Stimulated activated CD8-positive, alpha-beta memory T cell treated with anti-CD3 and anti-CD28 coated beads, Interleukin-2, amount 100 ng/mL, for 1 hour (primary cell): Measurements from ENCODE around the gene TFCP2.

Source experiments
- DNase-seq, 2 donors: peaks; one replicate each; pipeline ENCODE4 v3.0.0-alpha.2; 2020; ENCODE audit warnings: low read depth in 2 of 2

TFCP2 gene

DNA sequence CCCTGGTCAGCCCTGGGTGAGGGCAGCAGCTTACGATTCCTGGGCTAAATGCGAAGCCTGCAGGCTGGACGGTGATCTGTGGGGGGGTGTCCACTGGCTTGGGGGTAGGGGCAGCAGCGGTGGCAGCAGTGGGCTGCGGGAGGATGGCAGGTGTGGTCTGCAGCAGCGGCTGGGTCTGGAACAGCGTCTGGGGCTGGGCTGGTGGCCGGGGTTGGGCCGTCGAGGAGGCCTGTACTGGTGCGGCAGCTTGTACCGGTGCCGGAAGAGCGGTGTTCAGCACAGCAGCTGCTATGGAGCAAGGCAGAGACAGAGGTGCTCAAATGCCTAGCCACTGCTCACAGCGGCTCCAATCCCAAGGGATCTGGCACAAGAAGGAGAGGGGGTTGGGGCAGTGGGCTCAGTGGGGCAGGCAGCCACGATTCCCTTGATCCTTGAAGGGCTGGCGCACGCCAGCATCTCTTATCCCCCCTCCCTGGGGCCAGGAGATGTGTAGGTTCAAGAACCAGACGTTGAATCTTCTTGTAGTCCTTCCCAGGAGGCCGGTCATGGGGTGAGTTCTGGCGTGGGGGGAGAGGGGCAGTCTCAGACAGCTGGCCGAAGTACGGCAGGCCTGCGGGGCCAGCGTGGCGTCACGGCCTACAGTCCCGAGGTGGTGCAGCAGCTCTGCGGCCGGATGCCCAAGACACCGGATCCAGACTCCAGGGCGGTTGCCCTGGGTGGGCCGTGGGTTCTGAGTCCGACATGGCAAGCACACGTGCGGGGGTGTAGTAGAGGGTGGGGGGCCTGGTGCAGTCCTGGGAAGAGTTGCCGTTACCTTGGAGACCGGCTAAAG, 25.0 kb upstream of the TFCP2 start:
- DNase-seq: no peak

DNA sequence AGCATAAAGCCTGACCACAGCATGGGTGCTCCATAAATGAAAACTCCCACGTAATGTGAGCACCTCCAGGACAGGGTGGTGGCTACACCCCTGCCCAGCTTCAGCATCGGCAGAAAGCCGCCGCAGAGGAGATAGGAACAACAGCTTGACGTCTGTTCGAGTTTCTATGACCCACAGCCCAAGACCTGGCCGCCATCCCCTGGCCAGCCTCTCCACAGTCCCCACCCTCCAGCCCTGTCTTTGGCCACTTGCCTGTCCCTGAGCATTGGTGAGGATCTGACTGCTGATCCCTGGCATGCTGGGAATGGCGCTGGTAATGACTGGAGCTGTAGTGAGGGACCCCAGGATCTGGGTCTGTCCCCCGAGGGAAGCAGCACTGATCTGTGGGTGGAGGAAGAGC, 23.6 kb upstream of the TFCP2 start:
- no peak for DNase-seq

DNA sequence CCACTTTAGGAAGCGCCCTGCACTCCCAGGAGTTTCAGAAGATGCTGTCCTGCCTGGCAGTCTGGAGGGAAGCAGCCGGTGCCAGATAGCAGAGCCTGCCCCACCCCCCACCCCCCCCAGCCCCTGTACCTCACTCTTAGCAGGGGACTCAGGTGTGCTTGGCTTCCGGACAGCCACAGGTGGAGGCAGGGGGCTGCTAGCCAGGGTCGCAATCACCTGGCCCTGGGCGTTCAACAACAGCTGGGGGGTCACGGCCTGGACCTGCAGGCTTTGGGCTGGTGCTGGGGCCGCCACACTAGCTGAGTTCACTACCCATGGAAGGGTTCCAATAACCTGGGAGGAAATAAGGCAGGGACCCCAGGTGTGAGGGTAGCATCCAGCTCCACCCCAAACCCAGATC, 22.9 kb upstream of the TFCP2 start:
- no peak for DNase-seq

DNA sequence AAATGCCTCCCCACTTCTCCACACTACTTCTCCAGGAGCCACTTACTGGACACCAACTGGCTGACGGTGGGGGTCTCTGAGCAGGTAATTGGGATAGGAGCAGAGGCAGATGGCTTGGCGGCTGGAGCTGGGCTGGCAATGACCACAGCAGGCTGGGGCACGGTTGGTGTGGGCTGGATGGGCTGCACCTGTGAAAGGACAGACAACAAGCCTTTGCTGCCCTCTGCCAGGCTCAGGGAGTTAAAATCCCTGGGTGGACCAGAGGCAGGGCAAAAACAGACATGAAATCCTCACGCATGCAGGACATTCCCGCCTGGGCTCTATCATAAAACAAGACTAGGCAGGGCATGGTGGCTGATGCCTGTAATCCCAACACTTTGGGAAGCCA, 19.3 kb upstream of the TFCP2 start:
- DNase-seq: no peak

DNA sequence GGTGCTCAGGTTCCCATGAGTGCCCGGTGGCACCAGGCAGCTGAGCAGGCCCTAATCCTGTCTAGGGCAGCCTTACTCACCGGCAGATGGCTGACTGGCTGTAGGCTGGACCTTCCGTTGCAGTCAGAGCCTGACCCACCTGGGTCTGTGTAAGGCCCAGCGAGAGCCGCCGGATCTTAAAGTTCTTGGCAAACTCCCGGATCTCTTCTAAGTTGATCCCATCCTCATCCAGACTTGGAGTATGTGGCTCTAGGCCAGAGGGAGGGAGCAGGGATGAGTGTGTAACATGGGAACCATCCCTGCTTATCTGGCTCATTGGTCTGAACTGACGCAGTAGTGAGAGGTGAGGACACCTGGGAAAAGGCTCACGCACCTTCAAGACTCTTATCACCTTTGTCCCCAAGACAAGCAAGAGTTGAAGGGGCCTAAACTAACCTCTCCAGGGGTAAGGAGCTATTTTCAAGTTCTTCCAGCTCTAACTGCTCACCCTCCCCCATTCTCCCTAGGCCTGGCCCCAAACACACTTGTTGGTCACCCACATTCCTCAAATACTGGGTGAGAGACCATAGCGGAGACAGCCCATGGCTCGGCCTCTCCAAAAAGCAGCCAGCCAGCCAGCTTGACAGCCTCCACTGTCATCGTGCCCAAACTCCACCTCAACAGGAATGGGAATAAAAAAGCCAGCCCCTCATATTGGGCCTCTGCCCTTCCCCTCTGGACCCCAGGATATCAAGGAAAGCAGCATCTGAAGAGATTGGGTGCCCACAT, 18.8 kb upstream of the TFCP2 start:
- DNase-seq: no peak

DNA sequence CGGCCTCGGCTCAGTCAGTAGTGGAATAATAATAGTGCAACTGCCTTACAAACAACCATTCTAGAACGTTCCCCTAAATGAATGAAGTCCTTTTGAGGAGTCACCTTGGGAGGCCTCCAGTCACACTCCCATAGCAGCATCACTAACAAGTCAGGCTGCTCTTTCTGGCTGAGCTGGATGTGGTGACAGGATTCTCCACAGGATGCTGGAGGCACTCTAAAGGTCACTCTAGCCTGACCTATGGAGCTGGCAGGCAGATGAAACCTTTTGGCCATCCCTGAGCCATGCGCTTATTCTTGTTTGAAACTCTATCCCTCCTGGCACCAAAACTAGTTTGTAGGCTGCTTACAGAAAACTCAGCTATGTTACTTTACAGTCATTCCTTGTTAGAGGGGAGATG, 17.9 kb upstream of the TFCP2 start:
- no peak for DNase-seq

DNA sequence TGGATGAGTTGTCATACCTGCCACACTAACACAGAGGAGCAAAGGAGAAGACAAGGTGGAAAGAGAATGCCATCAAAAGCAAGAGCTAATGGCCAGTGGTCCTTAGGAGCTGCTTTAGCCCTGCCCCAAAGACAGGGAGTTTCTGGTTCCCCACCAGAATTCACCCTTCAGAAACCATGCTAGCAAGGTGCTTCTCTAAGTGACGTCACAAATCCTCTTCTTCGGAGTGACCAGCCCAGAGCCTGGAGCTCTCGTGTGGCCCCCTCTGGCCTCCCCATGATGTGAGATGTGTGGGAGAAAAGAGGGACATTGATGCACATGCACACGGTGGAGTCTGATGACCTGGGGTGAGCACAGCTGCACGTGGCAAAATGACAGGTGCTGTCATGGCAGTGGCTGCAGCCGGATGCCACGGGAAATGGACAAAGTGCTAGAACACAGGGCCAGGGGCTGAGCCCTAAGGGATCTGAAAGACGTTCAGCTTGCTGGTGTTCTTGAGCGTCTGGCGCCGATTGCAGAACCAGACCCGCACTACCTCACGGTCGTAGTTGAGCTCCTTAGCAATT, 16.9 kb upstream of the TFCP2 start:
- DNase-seq: no peak

DNA sequence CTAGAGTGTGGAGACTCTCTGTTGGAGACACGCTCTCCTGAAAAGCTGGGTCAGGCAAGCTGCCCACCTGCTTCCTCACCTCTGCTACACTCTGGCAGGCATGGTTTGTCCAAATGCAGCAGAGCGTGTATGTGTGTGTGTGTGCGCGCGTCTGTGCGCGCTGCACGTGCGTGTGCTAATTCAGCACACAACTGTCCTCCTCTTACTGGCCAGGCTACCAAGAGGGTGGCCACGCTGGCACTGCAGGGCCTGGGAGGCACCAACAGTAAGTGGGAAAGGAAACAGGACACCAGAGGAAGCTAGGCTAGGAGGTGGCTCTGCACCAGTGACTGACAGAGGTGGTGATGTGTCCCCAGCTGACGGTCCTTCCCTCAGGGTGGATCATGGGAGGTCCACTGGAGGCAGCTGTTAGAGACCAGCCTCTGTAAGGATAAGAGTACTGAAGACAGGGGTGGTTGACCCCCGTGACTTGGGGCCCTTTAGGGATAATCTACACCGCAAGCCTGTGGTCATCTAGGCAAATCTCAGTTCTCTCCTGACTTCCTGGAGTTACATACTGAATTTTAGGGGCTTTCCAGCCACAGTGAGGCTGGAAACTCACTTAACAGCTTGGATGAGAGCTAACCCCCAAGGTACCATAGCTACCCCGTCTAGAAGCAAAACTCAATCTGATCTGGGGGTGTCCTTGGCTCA, 15.6 kb upstream of the TFCP2 start:
- no peak for DNase-seq

DNA sequence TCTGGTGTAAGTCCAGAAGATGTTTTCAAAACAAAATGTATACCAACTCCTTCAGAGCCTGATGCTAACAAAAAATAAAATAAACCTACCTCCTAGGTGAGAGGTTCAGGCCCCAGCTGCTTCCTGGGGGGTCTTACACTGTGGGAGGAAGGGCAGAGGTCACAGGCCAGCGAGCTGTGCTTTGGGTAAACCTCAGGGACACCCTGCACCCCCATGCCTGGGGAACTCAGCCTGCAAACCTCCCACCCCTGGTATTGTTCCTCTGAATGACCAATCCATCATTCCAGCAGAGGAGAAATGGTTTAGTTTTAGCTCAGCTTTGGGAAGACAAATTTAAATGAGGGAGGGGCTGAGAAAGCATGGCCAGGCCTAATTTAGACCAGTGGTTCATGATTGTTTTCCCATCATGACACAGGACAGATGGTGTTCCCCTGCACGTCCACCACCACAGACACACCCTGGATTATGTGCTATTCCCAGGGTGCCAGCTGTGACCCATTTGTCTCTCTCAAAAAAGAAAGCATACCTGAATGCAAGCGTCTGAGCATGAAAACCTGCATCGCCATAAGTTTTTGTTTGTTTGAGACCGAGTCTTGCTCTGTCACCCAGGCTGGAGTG, 14.5 kb upstream of the TFCP2 start:
- no peak for DNase-seq

DNA sequence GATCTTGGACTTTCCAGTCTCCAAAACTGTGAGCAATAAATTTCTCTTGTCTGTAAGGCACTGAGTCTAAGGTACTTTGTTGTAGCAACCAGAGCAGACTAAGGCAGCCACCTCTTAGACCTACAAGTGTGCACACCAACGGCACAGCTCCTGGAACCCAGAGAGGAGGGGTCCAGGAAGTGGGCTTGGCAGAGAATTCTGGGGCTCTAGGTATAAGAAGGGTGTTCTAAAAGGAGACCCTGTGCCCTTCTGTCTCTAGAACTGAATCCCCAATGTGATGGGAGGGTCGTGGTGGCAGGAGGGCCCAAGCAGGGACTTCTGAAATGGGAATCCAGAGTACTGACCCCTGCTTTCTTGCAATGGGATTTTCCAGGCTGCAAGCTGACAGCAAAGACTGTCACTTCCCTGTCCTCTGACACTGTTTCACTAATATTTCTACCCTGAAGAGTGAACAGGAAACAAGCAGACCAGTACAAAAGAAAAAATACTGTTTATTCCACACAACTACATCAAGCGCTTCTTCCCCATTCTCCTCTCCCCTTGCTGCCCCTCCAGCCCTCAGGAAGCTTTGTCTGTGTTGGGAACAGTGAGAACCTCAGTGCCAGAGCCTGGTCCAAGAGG, 13.6 kb upstream of the TFCP2 start:
- DNase-seq: no peak

DNA sequence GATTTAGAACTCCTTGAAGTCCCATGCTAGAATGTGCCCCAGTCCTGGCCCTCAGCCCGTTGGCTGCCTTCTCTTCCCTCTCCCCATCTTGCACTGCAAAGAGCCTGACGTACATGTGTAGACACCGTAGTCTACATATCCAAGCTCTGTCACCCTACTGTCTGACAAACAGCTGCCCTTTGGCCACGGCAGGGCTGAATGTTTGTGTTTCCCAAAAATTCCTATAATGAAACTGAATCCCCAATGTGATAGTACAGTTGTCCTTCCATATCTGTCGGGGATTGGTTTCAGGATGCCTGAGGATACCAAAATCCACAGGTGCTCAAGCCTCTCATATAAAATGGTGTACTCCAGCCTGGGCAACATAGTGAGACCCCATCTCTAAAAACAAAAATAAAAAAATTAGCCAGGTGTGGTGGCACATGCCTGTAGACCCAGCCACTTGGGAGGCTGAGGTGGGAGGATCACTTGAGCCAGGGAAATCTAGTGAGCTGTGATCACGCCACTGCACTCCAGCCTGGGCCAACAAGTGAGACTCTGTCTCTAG, 12.3 kb upstream of the TFCP2 start:
- DNase-seq: no peak

DNA sequence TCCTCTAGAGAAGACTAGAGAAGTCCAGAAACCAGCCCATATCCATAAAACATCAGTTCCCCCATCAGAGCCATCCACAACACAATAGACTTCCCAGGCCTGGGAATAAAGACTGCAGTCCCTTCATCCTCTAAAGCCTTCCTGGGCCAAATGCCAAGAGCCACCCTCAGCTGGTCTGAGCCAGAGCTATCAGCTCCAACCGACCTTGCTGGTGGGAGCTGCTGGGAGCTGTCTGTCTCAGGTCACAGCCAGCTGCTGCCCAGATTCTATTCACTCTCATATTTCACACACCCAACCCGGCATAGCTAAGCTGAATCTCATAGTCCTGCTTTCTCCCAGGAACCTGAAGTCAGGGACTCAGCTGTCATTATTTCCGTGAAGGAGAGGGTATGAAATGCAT, 10.9 kb upstream of the TFCP2 start:
- DNase-seq: no peak

DNA sequence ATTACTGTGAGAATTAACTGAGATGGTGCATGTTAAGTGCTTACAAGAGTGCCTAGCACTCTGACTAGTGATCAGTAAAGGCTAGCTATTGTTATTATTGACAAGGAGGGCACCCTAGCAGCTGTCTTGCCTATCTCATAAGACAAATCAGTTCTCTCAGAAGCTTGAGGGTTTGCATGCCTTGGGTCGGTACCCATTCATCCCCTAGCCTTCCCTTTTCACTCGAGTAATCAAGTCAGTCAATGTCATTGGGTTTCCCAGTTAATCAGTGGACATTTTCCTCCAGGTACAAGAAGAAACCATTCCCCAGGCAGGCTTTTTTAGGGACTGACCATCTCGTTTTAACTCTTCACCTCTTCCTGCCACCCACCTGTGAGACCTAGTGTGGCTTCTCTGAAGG, 10.4 kb upstream of the TFCP2 start:
- no peak for DNase-seq

DNA sequence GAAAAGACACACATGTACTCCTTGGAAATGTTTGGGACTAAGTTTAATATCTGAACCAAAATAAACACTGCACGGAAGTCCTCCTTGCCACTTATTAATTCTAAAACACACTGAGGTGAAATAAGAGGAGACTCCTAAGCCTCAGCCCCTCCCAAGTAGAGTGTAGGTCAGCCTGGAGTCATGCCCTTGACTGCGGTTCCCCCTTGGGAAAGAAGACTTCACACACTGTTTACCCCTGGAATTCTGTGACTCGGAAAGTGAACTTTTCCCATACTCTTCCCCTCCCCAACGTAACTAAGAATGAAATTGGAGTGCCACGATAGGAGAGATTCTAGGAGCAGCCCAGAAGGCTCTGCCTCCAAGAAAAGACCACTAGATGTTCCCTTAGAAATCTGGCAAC, 8.6 kb upstream of the TFCP2 start:
- DNase-seq: no peak

DNA sequence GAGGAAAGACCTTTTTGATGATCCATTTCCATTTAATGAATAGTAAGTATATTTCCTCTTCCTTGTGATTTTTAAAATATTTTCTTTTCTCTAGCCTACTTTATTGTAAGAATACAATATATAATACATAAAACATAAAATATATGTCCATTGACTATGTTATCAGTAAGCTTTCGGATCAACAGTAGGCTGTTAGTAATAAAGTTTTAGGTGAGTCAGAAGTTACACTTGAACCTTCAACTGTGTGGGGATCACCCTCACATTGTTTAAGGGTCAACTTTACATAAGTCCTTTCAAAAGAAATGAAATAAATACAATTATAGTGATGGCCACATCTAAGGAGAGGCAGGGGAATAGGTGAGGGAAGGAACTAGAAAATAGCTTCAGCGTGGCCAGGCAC, 5.0 kb upstream of the TFCP2 start:
- DNase-seq: no peak

DNA sequence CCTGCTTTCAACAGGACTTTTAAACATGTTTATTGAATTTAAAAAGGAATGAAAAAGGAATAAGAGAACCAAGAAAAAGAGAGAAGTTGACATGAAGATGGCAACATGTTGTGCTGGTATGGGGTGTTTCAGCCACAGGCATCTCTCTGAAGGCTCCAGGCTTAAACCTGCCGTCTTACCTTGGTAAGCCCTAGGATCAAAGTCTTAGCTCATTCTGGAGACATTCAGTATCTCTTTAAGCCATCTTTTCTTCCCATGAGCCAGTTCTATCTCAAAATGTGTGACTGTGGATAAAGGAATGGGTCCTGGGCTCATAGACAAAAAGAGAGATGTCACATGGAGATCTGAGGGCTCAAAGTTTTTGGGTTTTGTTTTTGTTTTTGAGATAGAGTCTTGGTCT, 1.6 kb upstream of the TFCP2 start:
- DNase-seq: no peak

DNA sequence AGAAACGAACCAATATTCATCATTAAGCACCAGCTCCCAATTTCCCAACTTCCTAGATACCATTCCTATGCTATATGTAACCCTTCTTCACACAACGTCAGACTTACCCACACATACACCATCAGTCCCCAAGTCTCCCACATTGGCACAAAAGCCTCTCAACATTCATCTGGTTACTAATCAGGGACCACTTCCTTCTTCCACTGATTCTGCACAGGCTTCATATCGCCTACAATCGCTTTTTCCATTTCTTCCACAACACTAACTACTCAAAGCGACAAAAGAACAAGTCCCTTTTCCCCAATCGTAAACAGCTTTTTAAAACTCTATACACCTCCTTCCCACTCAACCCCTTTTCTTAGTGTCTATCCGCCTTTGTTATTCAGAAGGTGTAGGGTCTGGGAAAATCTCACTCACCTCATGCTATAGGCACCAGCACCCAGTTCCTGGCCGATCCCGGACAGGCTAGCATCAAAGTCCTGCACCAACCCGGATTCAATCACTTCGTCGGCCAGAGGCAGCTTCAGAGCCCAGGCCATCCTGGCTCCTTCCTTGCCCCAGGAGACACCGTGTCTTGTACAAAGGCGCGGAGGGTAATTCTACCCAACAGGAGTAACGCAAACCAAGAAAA, 936 bp downstream of the TFCP2 start:
- no peak for DNase-seq

DNA sequence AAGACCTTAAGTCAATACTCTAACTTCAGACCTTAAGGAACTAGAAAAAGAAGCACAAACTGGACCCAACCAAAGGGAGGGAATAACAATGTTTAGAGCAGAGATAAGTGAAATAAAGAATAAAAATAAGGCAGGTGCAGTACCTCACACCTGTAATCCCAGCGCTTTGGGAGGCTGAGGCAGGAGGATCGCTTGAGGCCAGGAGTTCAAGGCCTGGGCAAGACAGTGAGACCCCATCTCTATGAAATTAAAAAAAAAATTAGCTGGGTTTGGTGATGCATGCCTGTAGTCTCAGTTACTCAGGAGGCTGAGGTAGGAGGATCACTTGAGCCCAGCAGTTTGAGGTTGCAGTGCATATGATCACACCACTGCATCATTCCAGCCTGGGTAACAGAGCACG, 9.1 kb downstream of the TFCP2 start:
- no peak for DNase-seq

DNA sequence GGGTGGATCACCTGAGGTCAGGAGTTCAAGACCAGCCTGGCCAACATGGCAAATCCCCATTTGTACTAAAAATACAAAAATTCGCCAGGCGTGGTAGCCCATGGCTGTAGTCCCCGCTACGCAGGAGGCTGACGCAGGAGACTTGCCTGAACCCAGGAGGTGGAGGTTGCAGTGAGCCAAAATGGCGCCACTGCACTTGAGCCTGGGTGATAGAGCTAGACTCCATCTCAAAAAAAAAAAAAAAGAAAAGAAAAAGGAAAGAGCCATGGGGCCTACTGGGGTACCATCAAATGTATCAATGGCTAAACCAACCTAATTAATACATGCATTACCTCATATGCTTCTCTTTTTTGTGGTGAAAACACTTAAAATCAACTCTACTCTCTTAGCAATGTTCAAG, 10.7 kb downstream of the TFCP2 start:
- DNase-seq: no peak

DNA sequence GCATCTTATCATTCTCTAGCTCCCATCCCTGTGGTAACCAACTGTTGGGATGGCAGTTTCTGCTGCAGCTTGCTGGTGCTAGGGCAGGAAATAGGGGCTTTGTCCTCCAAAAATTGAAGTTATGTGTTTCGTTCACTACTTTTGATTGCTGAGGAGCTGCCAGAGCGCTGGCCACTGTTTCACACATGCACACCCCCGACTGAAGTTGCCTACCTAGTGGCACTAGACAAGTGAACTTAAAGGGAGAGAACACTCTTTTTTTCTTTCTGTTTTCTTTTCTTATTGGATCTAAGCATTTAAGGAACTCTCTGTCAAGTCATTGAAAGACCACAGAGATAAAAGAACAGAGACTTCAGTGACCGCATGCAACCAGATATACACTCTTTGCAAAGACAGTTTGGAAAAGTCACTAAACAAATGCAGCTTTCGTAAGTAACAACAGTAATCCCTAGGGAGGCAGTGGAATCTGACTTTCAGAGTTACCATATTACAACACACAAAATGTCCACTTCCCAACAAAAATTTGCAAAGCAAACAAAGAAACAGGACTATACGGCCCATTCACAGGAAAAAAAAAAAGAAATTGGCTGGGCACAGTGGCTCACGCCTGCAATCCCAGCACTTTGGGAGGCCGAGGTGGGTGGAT, 12.0 kb downstream of the TFCP2 start:
- DNase-seq: no peak
